Common myeloid progenitor, CD34-positive (primary cell): ENCODE data around the gene FHAD1.

Experiments
- CTCF ChIA-PET: fragments of 350-600 bp; sonication (Branson Sonifier 250); formaldehyde crosslinking; loops from one replicate; lab custom pipeline; 2021; ENCODE audit warnings: antibody characterized with exemption; lab: Charles Lee
- POLR2A ChIA-PET: fragments of 350-600 bp; sonication (Branson Sonifier 250); formaldehyde crosslinking; loops from one replicate; lab custom pipeline; 2021; ENCODE audit warnings: antibody characterized with exemption; lab: Charles Lee
- DNase-seq, 3 donors: peaks; one replicate each; pipeline versions ENCODE4 v3.0.0 to v3.0.0-alpha.2; 2013
- H3K27ac ChIP-seq, 2 experiments: 1 replicate in 1 of 2; 2 replicates in 1 of 2; pipeline ENCODE4 v1.7.0; 2013; ENCODE audit warnings: inconsistent platforms in 2 of 2, low read length in 2 of 2, mild to moderate bottlenecking in 2 of 2, low read depth in 1 of 2, moderate library complexity in 1 of 2; ENCODE audit not compliant: severe bottlenecking in 2 of 2, insufficient read depth in 1 of 2, poor library complexity in 1 of 2
- H3K27me3 ChIP-seq, 5 experiments: replicated peaks in 2 of 5; 1 replicate in 3 of 5; 2 replicates in 2 of 5; pipeline versions ENCODE4 v1.6.1 to v1.7.0; 2013; ENCODE audit warnings: low read length in 4 of 5, mild to moderate bottlenecking in 2 of 5, moderate library complexity in 2 of 5, inconsistent platforms in 1 of 5; ENCODE audit not compliant: insufficient read depth in 5 of 5, control insufficient read depth in 4 of 5
- H3K36me3 ChIP-seq, 4 experiments: 1 replicate in 2 of 4; 2 replicates in 2 of 4; pipeline versions ENCODE4 v1.6.1 to v1.7.0; 2013; ENCODE audit warnings: low read length in 3 of 4, control low read depth in 1 of 4, mild to moderate bottlenecking in 1 of 4; ENCODE audit not compliant: control insufficient read depth in 4 of 4, insufficient read depth in 4 of 4
- H3K4me1 ChIP-seq, 4 experiments: 1 replicate in 3 of 4; 2 replicates in 1 of 4; pipeline versions ENCODE4 v1.6.1 to v1.7.1; 2013; ENCODE audit warnings: low read length in 3 of 4, mild to moderate bottlenecking in 3 of 4, control low read depth in 1 of 4, inconsistent platforms in 1 of 4, moderate library complexity in 1 of 4; ENCODE audit not compliant: control insufficient read depth in 4 of 4, insufficient read depth in 4 of 4; ENCODE audit errors: control extremely low read depth in 1 of 4
- H3K4me3 ChIP-seq, 7 experiments: 1 replicate in 4 of 7; 2 replicates in 3 of 7; pipeline versions ENCODE4 v1.5.1 to v1.7.0; 2013; ENCODE audit warnings: mild to moderate bottlenecking in 7 of 7, low read length in 6 of 7, moderate library complexity in 6 of 7, inconsistent platforms in 2 of 7, low read depth in 2 of 7, control low read depth in 1 of 7; ENCODE audit not compliant: insufficient read depth in 4 of 7, control insufficient read depth in 1 of 7; ENCODE audit errors: extremely low read depth in 1 of 7
- H3K9me3 ChIP-seq, 5 experiments: 1 replicate in 4 of 5; 2 replicates in 1 of 5; pipeline versions ENCODE4 v1.6.1 to v1.7.1; 2013; ENCODE audit warnings: low read length in 4 of 5, mild to moderate bottlenecking in 2 of 5, inconsistent platforms in 1 of 5, low read depth in 1 of 5, moderate library complexity in 1 of 5; ENCODE audit not compliant: control insufficient read depth in 4 of 5, insufficient read depth in 2 of 5; ENCODE audit errors: control extremely low read depth in 1 of 5
- WGBS: methylation state at CpG from one replicate; pipeline ENCODE4 v1.1.5; 2013; ENCODE audit not compliant: insufficient coverage; 5-methylcytosine and 5-hydroxymethylcytosine counted together

FHAD1 gene

DNA sequence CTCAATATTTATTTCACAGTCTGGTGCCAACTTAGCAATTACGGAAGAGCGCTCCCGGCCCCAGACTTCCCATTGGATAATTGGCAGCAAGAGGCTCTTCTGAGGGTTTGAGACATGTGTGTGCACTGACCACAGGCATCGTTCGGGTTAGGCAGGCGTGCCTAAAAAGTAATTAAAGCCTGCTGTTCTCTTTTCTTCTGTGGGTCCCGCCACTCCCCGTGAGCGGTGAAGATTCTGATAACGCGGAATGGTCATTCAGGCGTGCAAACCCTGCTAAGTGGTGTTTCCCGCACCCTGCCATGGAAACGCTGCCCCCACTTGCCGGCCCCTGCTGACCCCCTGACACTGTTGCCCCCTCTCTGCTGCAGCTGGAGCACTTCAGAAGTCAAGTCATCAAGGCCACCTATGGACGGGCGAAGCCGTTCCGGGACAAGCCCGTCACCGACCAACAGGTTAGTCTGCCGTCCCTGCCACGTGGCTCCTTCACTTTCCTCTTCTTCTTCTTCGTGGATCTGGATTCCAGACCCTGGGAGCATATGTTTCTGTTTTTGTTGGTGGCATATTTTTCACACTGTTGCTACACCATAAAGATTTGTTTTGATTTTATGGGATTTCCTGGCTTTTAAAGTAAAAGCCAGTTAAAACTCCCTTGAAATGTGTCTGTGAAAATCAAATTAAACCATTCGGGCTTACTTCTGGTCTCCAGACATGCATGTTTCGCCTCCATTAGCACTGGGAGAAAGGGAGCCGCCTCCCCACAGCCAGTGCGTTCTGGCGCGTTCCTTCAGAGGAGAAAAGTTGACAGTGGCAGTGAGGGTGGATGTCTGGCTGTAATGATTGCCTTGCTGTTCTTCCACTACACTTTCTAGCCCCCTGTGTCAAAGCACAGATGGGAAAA, 79.9 kb downstream of the FHAD1 start:
- H3K36me3 ChIP-seq = no peaks in the 10 kb centered on the region
- no peak overlapping the region for H3K4me3 ChIP-seq
- H3K27me3 ChIP-seq = no peaks in the 10 kb centered on the region
- no peak for DNase-seq
- ChIA-PET CTCF (no interaction called here), POLR2A (no interaction called here)
- H3K4me1 ChIP-seq = peaks cover 2 to 34% (median 32%) of the 10 kb centered on the region in 4 experiments
- no peak overlapping the region for H3K27ac ChIP-seq
- 93% methylated on average over 17 of the region's 30 CpGs for WGBS
- no peaks in the 10 kb centered on the region for H3K9me3 ChIP-seq

GRCh38 chr1:15328351-15329103, 81.5 kb downstream of the FHAD1 start:
- Histone ChIP-seq H3K36me3 (no peaks in the 10 kb centered on the region), H3K4me1 (peaks cover 2 to 34% (median 32%) of the 10 kb centered on the region in 4 experiments), H3K27me3 (no peaks in the 10 kb centered on the region), H3K9me3 (no peaks in the 10 kb centered on the region), H3K4me3 (peak overlapping the region in 4 of 7 experiments; percentile 22 to 53 (median 35)), H3K27ac (no peak overlapping the region)
- DNase-seq = peak; percentile 66 to 86 (median 82)
- ChIA-PET POLR2A (interaction anchor here (0.6 kb wide), 1 partner anchor 8 kb away, joined by 3 read pairs; no protein-coding TSS in a partner anchor), CTCF (interaction anchor here (0.9 to 1.8 kb wide), 5 partner anchors 11 to 103 kb away, joined by 3 to 6 read pairs (median 5); no protein-coding TSS in a partner anchor)
- WGBS = 34% methylated on average over 18 of the region's 18 CpGs

GRCh38 chr1:15329104-15329820, 82.2 kb downstream of the FHAD1 start:
- Histone ChIP-seq H3K4me3 (peak overlapping the region in 4 of 7 experiments; percentile 22 to 53 (median 35)), H3K36me3 (no peaks in the 10 kb centered on the region), H3K27ac (peak overlapping the region in 1 of 2 experiments; percentile 19), H3K9me3 (no peaks in the 10 kb centered on the region), H3K4me1 (peaks cover 2 to 34% (median 32%) of the 10 kb centered on the region in 4 experiments), H3K27me3 (no peaks in the 10 kb centered on the region)
- ChIA-PET CTCF (interaction anchor here (0.9 to 1.8 kb wide), 4 partner anchors 12 to 102 kb away, joined by 3 to 6 read pairs (median 5); no protein-coding TSS in a partner anchor), POLR2A (interaction anchor here (0.6 kb wide), 1 partner anchor 9 kb away, joined by 3 read pairs; no protein-coding TSS in a partner anchor)
- 40% methylated on average over 18 of the region's 21 CpGs for WGBS
- DNase-seq = peak in 2 of 3 donors; percentile 65 to 74

DNA sequence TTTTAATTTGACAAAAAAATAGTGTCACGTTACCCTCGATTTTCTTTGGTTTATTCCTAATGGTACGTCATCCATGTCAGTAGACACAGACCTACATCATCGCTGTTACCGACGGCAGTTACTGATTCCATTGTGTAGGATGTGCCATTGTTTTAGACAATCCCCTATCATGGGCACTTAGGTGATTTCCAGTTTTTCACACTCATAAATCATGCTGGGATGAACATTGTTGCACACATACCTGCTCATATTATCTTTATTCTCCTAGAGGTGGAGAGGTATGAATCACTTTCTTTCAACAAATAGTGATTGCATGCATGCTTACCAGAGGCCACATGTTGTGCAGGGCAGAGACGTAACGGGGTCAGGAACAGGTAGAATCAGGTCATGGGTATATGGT, 83.0 kb downstream of the FHAD1 start:
- H3K27ac ChIP-seq = no peak overlapping the region
- no peaks in the 10 kb centered on the region for H3K27me3 ChIP-seq
- peaks cover 2 to 28% (median 25%) of the 10 kb centered on the region in 4 experiments for H3K4me1 ChIP-seq
- no peaks in the 10 kb centered on the region for H3K36me3 ChIP-seq
- no peak for DNase-seq
- H3K4me3 ChIP-seq = no peak overlapping the region
- ChIA-PET CTCF (interaction anchor here (1.3 kb wide), 1 partner anchor 102 kb away, joined by 5 read pairs; no protein-coding TSS in a partner anchor), POLR2A (no interaction called here)
- no peaks in the 10 kb centered on the region for H3K9me3 ChIP-seq
- WGBS = 98% methylated on average over 6 of the region's 8 CpGs

DNA sequence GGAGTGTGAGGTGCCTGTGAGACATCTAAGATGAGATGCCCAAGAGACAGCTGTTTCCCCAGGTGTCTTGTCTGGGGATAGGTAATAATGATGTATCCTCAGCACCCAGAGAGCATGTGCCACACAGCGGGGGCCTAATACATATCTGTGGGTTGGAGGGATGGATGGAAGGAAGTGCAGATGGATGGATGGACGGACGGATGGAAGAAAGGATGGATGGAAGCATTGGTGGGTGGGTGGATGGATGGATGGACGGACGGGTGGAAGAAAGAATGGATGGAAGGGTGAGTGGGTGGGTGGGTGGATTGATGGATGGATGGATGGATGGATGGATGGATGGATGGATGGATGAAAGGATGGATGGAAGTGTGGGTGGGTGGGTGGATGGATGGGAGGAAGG, 84.2 kb downstream of the FHAD1 start:
- ChIA-PET POLR2A (no interaction called here), CTCF (interaction anchor here (0.9 to 2.9 kb wide), 3 partner anchors 7 to 101 kb away, joined by 3 to 11 read pairs (median 5); no protein-coding TSS in a partner anchor)
- Histone ChIP-seq H3K4me1 (peaks cover 2 to 23% (median 19%) of the 10 kb centered on the region in 4 experiments), H3K27ac (no peak overlapping the region), H3K9me3 (no peaks in the 10 kb centered on the region), H3K36me3 (no peaks in the 10 kb centered on the region), H3K4me3 (no peak overlapping the region), H3K27me3 (no peaks in the 10 kb centered on the region)
- DNase-seq = no peak
- 100% methylated on average over 5 of the region's 5 CpGs for WGBS

DNA sequence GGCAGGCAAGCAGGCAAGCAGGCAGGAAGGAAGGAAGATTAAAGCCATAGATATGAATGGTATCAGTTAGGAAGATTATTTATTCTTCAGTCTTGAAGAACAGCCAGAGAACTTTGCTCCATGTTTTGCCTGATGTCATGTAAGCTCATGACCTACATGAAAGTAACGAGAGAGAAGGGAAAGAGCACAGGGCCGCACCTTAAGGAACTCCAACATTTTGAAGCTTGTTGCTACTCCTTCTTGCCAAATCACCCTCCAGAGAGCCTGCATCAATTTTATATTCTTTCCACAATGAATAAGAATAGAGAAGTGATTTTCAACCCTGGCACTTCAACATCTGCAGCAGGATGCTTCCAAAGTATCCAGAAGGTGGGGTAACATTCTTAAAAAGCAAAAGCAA, 84.7 kb downstream of the FHAD1 start:
- no peaks in the 10 kb centered on the region for H3K36me3 ChIP-seq
- no peaks in the 10 kb centered on the region for H3K9me3 ChIP-seq
- H3K4me3 ChIP-seq = no peak overlapping the region
- POLR2A ChIA-PET = no interaction called here
- CTCF ChIA-PET = interaction anchor here (0.9 to 2.9 kb wide), 3 partner anchors 8 to 97 kb away, joined by 3 to 11 read pairs (median 3); no protein-coding TSS in a partner anchor
- H3K27ac ChIP-seq = no peak overlapping the region
- no peak for DNase-seq
- WGBS = 90% methylated on average over 1 of the region's 2 CpGs
- peaks cover 2 to 23% (median 19%) of the 10 kb centered on the region in 4 experiments for H3K4me1 ChIP-seq
- H3K27me3 ChIP-seq = no peaks in the 10 kb centered on the region
